Measurements from ENCODE around the gene SETBP1. TPM values are rescaled to one million over a fixed set of nuclear protein-coding genes. Genes with fewer than 3 reads are reported as not detected.

Gene SETBP1
- total RNA-seq, 1 donor from 2014 or later, result 39.5 TPM

- ATAC-seq (no peak), DNase-seq (no peak)
- Histone ChIP-seq H3K36me3 (no peaks in the 10 kb centered on the region), H3K9me3 (no peaks in the 10 kb centered on the region), H3K4me3 (no peak overlapping the region), H3K27me3 (no peaks in the 10 kb centered on the region), H3K4me1 (no peaks in the 10 kb centered on the region), H3K27ac (no peak overlapping the region)
- TF ChIP-seq CTCF (IDR thresholded peaks at IDR 0.05), result no peak
- intact Hi-C loops (cut with DNase I), result no loop called here
Measured at GRCh38 chr18:44924785-44925499, 244.3 kb downstream of the SETBP1 start.

- no peaks in the 10 kb centered on the region for H3K27me3 ChIP-seq
- no peak for DNase-seq
- no peaks in the 10 kb centered on the region for H3K4me1 ChIP-seq
- ATAC-seq, result no peak
- no peak for TF ChIP-seq CTCF (IDR thresholded peaks at IDR 0.05)
- intact Hi-C loops (cut with DNase I), result no loop called here
- peaks cover 4% of the 10 kb centered on the region for H3K9me3 ChIP-seq
- H3K27ac ChIP-seq, result no peak overlapping the region
- H3K4me3 ChIP-seq, result no peak overlapping the region
- no peaks in the 10 kb centered on the region for H3K36me3 ChIP-seq
Measured at GRCh38 chr18:44927127-44927849, 246.6 kb downstream of the SETBP1 start.

GRCh38 chr18:44934901-44935300, 254.2 kb downstream of the SETBP1 start:
- no peaks in the 10 kb centered on the region for H3K4me1 ChIP-seq
- no peak for TF ChIP-seq CTCF (IDR thresholded peaks at IDR 0.05)
- H3K36me3 ChIP-seq, result no peaks in the 10 kb centered on the region
- H3K27me3 ChIP-seq, result no peaks in the 10 kb centered on the region
- DNase-seq (no peak), ATAC-seq (no peak)
- peaks cover 4% of the 10 kb centered on the region for H3K9me3 ChIP-seq
- H3K27ac ChIP-seq, result no peak overlapping the region
- H3K4me3 ChIP-seq, result no peak overlapping the region
- intact Hi-C loops (cut with DNase I), result no loop called here

DNA sequence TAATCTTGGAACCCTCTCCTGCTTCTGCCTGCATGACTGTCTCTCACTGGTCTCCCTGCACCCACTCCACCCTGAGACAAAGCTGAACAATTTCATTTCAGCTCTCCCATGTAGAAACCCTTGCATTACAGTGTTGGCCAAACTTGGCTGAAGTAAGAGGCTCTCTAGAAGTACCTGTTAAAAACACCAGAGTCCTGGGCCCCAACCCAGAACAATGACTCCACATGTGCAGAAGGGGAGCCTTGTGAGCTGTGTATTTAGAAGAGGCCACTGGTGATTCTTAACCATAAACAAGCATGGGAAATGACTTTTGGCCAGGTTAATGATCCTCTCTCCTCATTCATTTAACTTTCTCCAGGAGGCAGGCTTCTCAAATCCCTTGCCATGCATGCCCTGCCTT, 254.8 kb downstream of the SETBP1 start:
- no peak overlapping the region for H3K27ac ChIP-seq
- intact Hi-C loops (cut with DNase I), result no loop called here
- no peaks in the 10 kb centered on the region for H3K4me1 ChIP-seq
- H3K9me3 ChIP-seq, result peaks cover 4% of the 10 kb centered on the region
- H3K4me3 ChIP-seq, result no peak overlapping the region
- ATAC-seq, result no peak
- no peak for TF ChIP-seq CTCF (IDR thresholded peaks at IDR 0.05)
- DNase-seq, result no peak
- no peaks in the 10 kb centered on the region for H3K36me3 ChIP-seq
- no peaks in the 10 kb centered on the region for H3K27me3 ChIP-seq

GRCh38 chr18:44936485-44936884, 255.8 kb downstream of the SETBP1 start:
- no peak for TF ChIP-seq CTCF (IDR thresholded peaks at IDR 0.05)
- no peak overlapping the region for H3K4me3 ChIP-seq
- H3K9me3 ChIP-seq, result peaks cover 1% of the 10 kb centered on the region
- H3K27me3 ChIP-seq, result no peaks in the 10 kb centered on the region
- no peaks in the 10 kb centered on the region for H3K36me3 ChIP-seq
- DNase-seq, result no peak
- intact Hi-C loops (cut with DNase I), result no loop called here
- H3K4me1 ChIP-seq, result no peaks in the 10 kb centered on the region
- no peak overlapping the region for H3K27ac ChIP-seq
- ATAC-seq, result no peak
